Upper lobe of left lung (tissue), 6 donors: ENCODE results near the gene RAC3. TPM values are rescaled to one million over a fixed set of nuclear protein-coding genes. Genes with fewer than 3 reads are reported as not detected.
A peak's percentile ranks its signal among the peaks of the same experiment; 100 is the strongest.

ENCODE experiments used
- ATAC-seq, 2 donors: fragments of 200-7000 bp; cut with Tn5 transposase; one replicate each; pipeline ENCODE4 v1.9.1; 2022; ENCODE audit warnings: mild to moderate bottlenecking in 2 of 2, moderate library complexity in 2 of 2; ENCODE audit not compliant: low FRiP score in 2 of 2
- DNase-seq, 2 donors: peaks; one replicate each; pipeline ENCODE4 v3.0.0-alpha.2; 2019 to 2020
- H3K27ac ChIP-seq, 4 donors: fragments of 200-600 bp; sonication (generic); one replicate each; pipeline ENCODE4 v1.5.1; 2016 to 2019
- H3K27me3 ChIP-seq, 4 donors: fragments of 200-600 bp; sonication (generic); one replicate each; pipeline ENCODE4 v1.5.1; 2017 to 2019
- H3K36me3 ChIP-seq, 4 donors: fragments of 200-600 bp; sonication (generic); one replicate each; pipeline ENCODE4 v1.5.1; 2016 to 2019
- H3K4me1 ChIP-seq, 4 donors: fragments of 200-600 bp; sonication (generic); one replicate each; pipeline ENCODE4 v1.5.1; 2018 to 2019
- H3K4me3 ChIP-seq, 4 donors: fragments of 200-600 bp; sonication (generic); one replicate each; pipeline ENCODE4 v1.5.1; 2017 to 2019; ENCODE audit warnings: mild to moderate bottlenecking in 2 of 4, moderate library complexity in 1 of 4
- H3K9me3 ChIP-seq, 4 donors: fragments of 200-600 bp; sonication (generic); one replicate each; pipeline ENCODE4 v1.5.1; 2018 to 2019
- EP300 ChIP-seq, 4 donors: sonication (generic); formaldehyde crosslinking; IDR thresholded peaks; one replicate each; pipeline ENCODE4 v1.5.1; 2017; ENCODE audit warnings: antibody characterized with exemption in 4 of 4, control low read depth in 2 of 4
- POLR2A ChIP-seq, 4 donors: fragments of 450-650 bp; IDR thresholded peaks; one replicate each; pipeline ENCODE4 v1.5.1; 2016 to 2017; ENCODE audit warnings: antibody characterized with exemption in 4 of 4, mild to moderate bottlenecking in 2 of 4
- POLR2AphosphoS5 ChIP-seq, 2 donors: sonication (generic); formaldehyde crosslinking; IDR thresholded peaks; one replicate each; pipeline ENCODE4 v1.5.1; 2017; ENCODE audit warnings: antibody characterized with exemption in 2 of 2
- WGBS, 2 donors: methylation state at CpG; one replicate each; pipeline ENCODE4 v1.1.5; 2017 to 2018; 5-methylcytosine and 5-hydroxymethylcytosine counted together
- total RNA-seq, 6 donors: library from RNA; depleted of rRNA in 4 of 6; stranded (reverse); fragments of >200 nt in 4 of 6; gene quantifications; one replicate each; pipeline versions ENCODE4 v1.1.0 to v1.2.1, GENCODE V29; 2016 to 2021
- TF ChIP-seq, protein P1 (sequence below), 6 experiments: fragments of 450-650 bp in 4 of 6; fragments of 200-600 bp in 2 of 6; sonication (generic) in 2 of 6; IDR thresholded peaks; one replicate each; pipeline ENCODE4 v1.5.1; 2016 to 2019; ENCODE audit warnings: antibody characterized with exemption in 6 of 6
- donor health status: DM: no; HTN: no; CAD: no; lungs with moderate emphysema.
- donor health status: DM: no; HTN: yes; CAD: no; lungs with severe emphysema.

The RAC3 gene
- total RNA-seq, 6 donors from 2014 or later, result 3.0 to 12.6 (median 7.1) TPM

DNA sequence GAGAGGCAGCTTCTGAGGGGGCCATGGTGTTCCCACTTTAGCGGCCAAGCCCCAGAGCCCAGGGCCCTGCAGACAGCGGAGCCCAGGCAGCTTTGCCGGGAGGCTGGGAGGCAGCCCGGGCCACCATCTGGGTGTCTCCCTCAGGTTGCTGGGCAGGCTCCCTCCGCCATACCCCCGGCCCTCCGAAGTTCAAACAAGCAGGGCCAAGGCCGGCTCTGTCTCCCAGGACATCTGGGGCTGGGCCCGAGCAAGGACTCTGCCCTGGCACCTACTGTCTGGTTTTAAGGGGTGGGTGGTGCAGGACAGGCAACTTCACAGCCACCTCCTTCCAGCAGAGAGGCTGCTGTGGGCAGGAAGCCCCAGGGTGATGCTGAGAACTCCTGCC is 31.5 kb downstream of the RAC3 start:
- WGBS, 2 donors, result 84 to 100% methylated on average over 1 to 9 of the region's 9 CpGs
- H3K36me3 ChIP-seq, result peaks cover 7 to 63% (median 50%) of the 10 kb centered on the region in 4 donors

GRCh38 chr17:82063424-82064415 is 32.2 kb downstream of the RAC3 start:
- no peak for ATAC-seq
- Histone ChIP-seq H3K27me3 (no peaks in the 10 kb centered on the region), H3K27ac (no peak overlapping the region), H3K9me3 (no peaks in the 10 kb centered on the region), H3K36me3 (peaks cover 7 to 56% (median 43%) of the 10 kb centered on the region in 4 donors), H3K4me1 (peaks cover 22 to 34% (median 22%) of the 10 kb centered on the region in 4 donors), H3K4me3 (peak overlapping the region in 1 of 4 donors; percentile 99)
- no peak for DNase-seq
- 86 to 91% methylated on average over 6 to 19 of the region's 20 CpGs for WGBS, 2 donors
- TF ChIP-seq, protein P1, sequence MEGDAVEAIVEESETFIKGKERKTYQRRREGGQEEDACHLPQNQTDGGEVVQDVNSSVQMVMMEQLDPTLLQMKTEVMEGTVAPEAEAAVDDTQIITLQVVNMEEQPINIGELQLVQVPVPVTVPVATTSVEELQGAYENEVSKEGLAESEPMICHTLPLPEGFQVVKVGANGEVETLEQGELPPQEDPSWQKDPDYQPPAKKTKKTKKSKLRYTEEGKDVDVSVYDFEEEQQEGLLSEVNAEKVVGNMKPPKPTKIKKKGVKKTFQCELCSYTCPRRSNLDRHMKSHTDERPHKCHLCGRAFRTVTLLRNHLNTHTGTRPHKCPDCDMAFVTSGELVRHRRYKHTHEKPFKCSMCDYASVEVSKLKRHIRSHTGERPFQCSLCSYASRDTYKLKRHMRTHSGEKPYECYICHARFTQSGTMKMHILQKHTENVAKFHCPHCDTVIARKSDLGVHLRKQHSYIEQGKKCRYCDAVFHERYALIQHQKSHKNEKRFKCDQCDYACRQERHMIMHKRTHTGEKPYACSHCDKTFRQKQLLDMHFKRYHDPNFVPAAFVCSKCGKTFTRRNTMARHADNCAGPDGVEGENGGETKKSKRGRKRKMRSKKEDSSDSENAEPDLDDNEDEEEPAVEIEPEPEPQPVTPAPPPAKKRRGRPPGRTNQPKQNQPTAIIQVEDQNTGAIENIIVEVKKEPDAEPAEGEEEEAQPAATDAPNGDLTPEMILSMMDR (IDR thresholded peaks at IDR 0.05), result no peak
- TF ChIP-seq POLR2AphosphoS5 (IDR thresholded peaks at IDR 0.05), result no peak
- TF ChIP-seq POLR2A (IDR thresholded peaks at IDR 0.05), result no peak
- TF ChIP-seq EP300 (IDR thresholded peaks at IDR 0.05), result no peak

More for the DNA sequence above, 31.5 kb downstream of the RAC3 start:
- DNase-seq (peak in 1 of 2 donors; percentile 73), ATAC-seq (no peak)
- TF ChIP-seq POLR2AphosphoS5 (IDR thresholded peaks at IDR 0.05), result no peak
- TF ChIP-seq POLR2A (IDR thresholded peaks at IDR 0.05), result no peak
- TF ChIP-seq, protein P1 (IDR thresholded peaks at IDR 0.05), result no peak
- no peak for TF ChIP-seq EP300 (IDR thresholded peaks at IDR 0.05)
- H3K9me3 ChIP-seq, result no peaks in the 10 kb centered on the region
- H3K27me3 ChIP-seq, result no peaks in the 10 kb centered on the region
- H3K4me3 ChIP-seq, result no peak overlapping the region
- H3K27ac ChIP-seq, result no peak overlapping the region
- H3K4me1 ChIP-seq, result peaks cover 22 to 34% (median 22%) of the 10 kb centered on the region in 4 donors

DNA sequence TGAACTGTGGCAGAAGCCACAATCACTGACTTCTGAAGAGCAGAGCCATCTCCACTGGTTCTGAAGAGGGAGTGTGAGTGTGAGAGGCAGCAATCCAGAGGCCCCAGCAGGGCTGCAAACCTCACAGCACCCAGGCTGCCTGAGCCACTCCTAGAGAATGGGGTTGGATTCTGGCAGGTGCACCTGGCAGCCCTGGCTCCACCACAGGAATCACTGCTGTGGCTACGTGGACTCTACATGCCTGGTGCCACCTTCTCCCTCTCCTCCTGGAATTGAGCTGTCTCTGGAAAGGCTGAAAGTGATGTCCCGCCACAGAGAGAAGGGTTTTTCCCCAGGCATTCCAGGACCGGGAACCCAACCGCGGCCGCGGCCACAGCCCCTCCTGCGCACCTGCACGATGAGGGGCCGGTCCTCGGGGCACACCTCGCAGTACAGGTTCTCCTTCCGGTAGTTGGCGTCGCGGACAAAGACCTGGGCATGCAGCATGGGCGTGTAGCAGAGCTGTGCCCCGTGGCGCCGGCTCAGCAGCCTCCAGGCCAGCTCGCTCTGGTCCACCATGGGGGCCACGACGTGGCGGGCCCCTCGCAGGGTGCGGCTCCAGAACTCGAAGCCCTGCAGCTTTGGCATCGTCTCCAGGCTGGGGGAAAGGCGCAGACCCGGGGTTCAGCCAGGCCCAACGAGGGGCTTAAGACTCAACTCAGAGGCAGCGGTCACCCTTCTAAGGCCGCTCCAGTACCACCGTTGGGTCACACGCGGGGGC is 33.1 kb downstream of the RAC3 start:
- no peak for TF ChIP-seq EP300 (IDR thresholded peaks at IDR 0.05)
- TF ChIP-seq POLR2A (IDR thresholded peaks at IDR 0.05), result no peak
- no peak for TF ChIP-seq POLR2AphosphoS5 (IDR thresholded peaks at IDR 0.05)
- TF ChIP-seq, protein P1 (IDR thresholded peaks at IDR 0.05), result no peak
- ATAC-seq (peak in 1 of 2 donors; percentile 44), DNase-seq (peak in 1 of 2 donors; percentile 81)
- Histone ChIP-seq H3K4me1 (peaks cover 22 to 34% (median 22%) of the 10 kb centered on the region in 4 donors), H3K36me3 (peaks cover 7 to 47% (median 35%) of the 10 kb centered on the region in 4 donors), H3K27ac (peak overlapping the region; percentile 70 to 92 (median 80)), H3K9me3 (no peaks in the 10 kb centered on the region), H3K27me3 (no peaks in the 10 kb centered on the region), H3K4me3 (peak overlapping the region; percentile 63 to 99 (median 77))
- 29 to 40% methylated on average over 17 to 21 of the region's 36 CpGs for WGBS, 2 donors

DNA sequence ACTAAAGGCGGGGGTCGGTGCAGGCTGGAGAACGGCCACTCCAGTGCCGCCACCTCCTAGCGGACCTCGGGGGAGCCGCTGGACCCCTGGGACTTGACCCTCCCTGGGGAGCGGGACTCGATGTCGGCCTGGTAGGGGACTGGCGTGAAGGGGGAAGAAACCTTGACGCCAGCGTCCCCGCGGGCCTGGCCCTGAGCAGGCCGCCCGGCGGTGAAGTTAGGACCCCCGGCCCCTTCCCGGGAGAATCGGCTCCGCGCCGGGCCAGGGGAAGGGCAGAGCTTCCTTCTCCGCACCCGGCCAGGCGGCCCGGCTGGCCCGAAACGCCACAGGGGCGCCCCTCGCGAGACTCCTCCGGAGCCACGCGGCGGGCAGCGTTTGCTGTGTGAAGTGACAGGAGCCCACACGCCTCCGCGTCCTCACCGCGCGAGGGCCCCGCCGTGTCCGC is 33.7 kb downstream of the RAC3 start:
- WGBS, 2 donors, result 3 to 6% methylated on average over 12 to 20 of the region's 47 CpGs
- no peak for TF ChIP-seq EP300 (IDR thresholded peaks at IDR 0.05)
- TF ChIP-seq, protein P1 (IDR thresholded peaks at IDR 0.05), result no peak
- TF ChIP-seq POLR2AphosphoS5 (IDR thresholded peaks at IDR 0.05), result no peak
- TF ChIP-seq POLR2A (IDR thresholded peaks at IDR 0.05), result no peak
- H3K27me3 ChIP-seq, result no peaks in the 10 kb centered on the region
- peak overlapping the region; percentile 63 to 99 (median 77) for H3K4me3 ChIP-seq
- H3K4me1 ChIP-seq, result peaks cover 22 to 34% (median 22%) of the 10 kb centered on the region in 4 donors
- DNase-seq (no peak), ATAC-seq (peak in 1 of 2 donors; percentile 36)
- H3K27ac ChIP-seq, result peak overlapping the region; percentile 70 to 92 (median 80)
- no peaks in the 10 kb centered on the region for H3K9me3 ChIP-seq
- H3K36me3 ChIP-seq, result peaks cover 7 to 41% (median 32%) of the 10 kb centered on the region in 4 donors
